Thoracic aorta (tissue), 2 donors: ENCODE data around the gene HS1BP3. TPM values are rescaled to one million over a fixed set of nuclear protein-coding genes. Genes with fewer than 3 reads are reported as not detected.
A peak's percentile ranks its signal among the peaks of the same experiment; 100 is the strongest.

Source experiments
- ATAC-seq: fragments of 150-250 bp; one replicate; pipeline ENCODE4 v1.8.0; 2017; ENCODE audit warnings: low read depth; ENCODE audit not compliant: insufficient number of reproducible peaks, low FRiP score
- DNase-seq: peaks from one replicate; pipeline ENCODE4 v3.0.0-alpha.2; 2020; ENCODE audit warnings: low spot score
- H3K27ac ChIP-seq, 2 donors: fragments of 200-600 bp; sonication (generic); 1 replicate in 1 of 2; 2 replicates in 1 of 2; pipeline ENCODE4 v1.5.1; 2016; ENCODE audit warnings: mild to moderate bottlenecking in 2 of 2, moderate library complexity in 2 of 2
- H3K27me3 ChIP-seq: fragments of 200-600 bp; sonication (generic); replicated peaks from 2 replicates; pipeline ENCODE4 v1.6.0; 2016; ENCODE audit warnings: mild to moderate bottlenecking; ENCODE audit not compliant: insufficient read depth
- H3K36me3 ChIP-seq: fragments of 200-600 bp; sonication (generic); one replicate; pipeline ENCODE4 v1.5.1; 2016
- H3K4me1 ChIP-seq, 2 donors: fragments of 200-600 bp; sonication (generic); 1 replicate in 1 of 2; 2 replicates in 1 of 2; pipeline versions ENCODE4 v1.5.1 to v1.6.0; 2016; ENCODE audit warnings: low read depth in 2 of 2, mild to moderate bottlenecking in 1 of 2; ENCODE audit not compliant: control insufficient read depth in 1 of 2
- H3K4me3 ChIP-seq: fragments of 200-600 bp; sonication (generic); 2 replicates; pipeline ENCODE4 v1.5.1; 2016; ENCODE audit warnings: mild to moderate bottlenecking
- H3K9me3 ChIP-seq: fragments of 200-600 bp; sonication (generic); 2 replicates; pipeline ENCODE4 v1.5.1; 2016
- total RNA-seq, 2 donors: library from RNA; depleted of rRNA; stranded (reverse); fragments of >200 nt; gene quantifications; one replicate each; pipeline versions ENCODE4 v1.1.0 to v1.2.3, GENCODE V29; 2016
- TF ChIP-seq, protein P1 (sequence below): fragments of 200-600 bp; sonication (generic); IDR thresholded peaks from one replicate; pipeline ENCODE4 v1.5.1; 2019; ENCODE audit warnings: antibody characterized with exemption

HS1BP3 gene
- total RNA-seq, 2 donors from 2014 or later: 40.7 to 65.8 TPM

DNA sequence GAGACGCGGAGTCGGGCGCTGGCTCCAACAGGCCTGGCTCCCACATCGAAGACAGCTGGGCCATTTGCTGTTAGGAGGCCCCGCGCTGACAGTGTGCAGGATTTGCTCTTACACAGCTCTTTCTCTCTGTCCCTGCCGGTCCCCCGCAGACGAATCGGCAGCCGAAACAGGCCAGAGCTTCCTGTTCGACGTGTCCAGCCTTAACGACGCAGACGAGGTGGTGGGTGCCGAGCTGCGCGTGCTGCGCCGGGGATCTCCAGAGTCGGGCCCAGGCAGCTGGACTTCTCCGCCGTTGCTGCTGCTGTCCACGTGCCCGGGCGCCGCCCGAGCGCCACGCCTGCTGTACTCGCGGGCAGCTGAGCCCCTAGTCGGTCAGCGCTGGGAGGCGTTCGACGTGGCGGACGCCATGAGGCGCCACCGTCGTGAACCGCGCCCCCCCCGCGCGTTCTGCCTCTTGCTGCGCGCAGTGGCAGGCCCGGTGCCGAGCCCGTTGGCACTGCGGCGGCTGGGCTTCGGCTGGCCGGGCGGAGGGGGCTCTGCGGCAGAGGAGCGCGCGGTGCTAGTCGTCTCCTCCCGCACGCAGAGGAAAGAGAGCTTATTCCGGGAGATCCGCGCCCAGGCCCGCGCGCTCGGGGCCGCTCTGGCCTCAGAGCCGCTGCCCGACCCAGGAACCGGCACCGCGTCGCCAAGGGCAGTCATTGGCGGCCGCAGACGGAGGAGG is 19.6 kb upstream of the HS1BP3 start:
- H3K9me3 ChIP-seq: no peaks in the 10 kb centered on the region
- no peak overlapping the region for H3K4me3 ChIP-seq
- no peaks in the 10 kb centered on the region for H3K27me3 ChIP-seq
- H3K36me3 ChIP-seq: peaks cover 13% of the 10 kb centered on the region
- ATAC-seq: no peak
- peaks cover 12 to 74% of the 10 kb centered on the region in 2 donors for H3K4me1 ChIP-seq
- H3K27ac ChIP-seq: no peak overlapping the region
- DNase-seq: no peak
- TF ChIP-seq, protein P1, sequence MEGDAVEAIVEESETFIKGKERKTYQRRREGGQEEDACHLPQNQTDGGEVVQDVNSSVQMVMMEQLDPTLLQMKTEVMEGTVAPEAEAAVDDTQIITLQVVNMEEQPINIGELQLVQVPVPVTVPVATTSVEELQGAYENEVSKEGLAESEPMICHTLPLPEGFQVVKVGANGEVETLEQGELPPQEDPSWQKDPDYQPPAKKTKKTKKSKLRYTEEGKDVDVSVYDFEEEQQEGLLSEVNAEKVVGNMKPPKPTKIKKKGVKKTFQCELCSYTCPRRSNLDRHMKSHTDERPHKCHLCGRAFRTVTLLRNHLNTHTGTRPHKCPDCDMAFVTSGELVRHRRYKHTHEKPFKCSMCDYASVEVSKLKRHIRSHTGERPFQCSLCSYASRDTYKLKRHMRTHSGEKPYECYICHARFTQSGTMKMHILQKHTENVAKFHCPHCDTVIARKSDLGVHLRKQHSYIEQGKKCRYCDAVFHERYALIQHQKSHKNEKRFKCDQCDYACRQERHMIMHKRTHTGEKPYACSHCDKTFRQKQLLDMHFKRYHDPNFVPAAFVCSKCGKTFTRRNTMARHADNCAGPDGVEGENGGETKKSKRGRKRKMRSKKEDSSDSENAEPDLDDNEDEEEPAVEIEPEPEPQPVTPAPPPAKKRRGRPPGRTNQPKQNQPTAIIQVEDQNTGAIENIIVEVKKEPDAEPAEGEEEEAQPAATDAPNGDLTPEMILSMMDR: no peak

DNA sequence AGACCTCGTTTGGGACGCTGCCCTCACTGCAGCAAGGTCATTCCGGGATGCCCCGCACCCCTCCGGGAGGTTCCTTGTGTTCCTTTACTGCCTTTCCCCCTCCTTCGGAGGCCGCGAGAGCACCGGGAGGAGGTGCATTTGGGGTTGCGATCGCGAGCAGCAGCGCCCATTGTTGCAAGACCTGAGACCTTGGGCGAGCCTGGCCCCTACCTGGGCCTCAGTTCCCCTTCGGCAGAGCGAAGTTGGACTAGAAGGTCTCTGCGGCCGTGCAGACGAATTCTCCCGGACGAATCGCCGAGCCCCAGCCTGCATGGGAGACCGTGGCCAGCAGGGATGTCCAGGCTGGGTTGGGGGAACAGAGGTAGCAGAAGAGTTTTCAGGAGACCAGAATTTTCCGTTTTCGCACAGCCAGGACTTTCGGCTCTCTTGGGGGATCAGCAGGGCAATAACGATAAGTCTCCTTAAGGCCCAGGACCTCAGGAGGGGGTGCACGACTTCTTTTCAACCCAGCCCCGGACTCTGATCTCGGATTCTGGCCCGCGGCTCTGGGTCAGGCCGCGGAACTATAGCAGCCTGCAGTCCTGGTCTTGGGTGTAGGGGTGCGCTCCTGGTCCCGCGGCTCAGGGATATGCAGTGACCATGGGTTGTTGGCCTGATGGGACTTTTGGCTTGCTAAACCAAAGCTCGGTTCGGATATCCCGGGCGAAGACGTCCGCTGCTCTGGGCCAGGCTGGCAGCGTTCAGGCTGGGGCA is 18.8 kb upstream of the HS1BP3 start:
- Histone ChIP-seq H3K36me3 (peaks cover 13% of the 10 kb centered on the region), H3K27me3 (no peaks in the 10 kb centered on the region), H3K4me1 (peaks cover 7 to 72% of the 10 kb centered on the region in 2 donors), H3K4me3 (peak overlapping the region; percentile 35), H3K9me3 (no peaks in the 10 kb centered on the region), H3K27ac (no peak overlapping the region)
- DNase-seq: no peak
- ATAC-seq: no peak
- TF ChIP-seq, protein P1: no peak

DNA sequence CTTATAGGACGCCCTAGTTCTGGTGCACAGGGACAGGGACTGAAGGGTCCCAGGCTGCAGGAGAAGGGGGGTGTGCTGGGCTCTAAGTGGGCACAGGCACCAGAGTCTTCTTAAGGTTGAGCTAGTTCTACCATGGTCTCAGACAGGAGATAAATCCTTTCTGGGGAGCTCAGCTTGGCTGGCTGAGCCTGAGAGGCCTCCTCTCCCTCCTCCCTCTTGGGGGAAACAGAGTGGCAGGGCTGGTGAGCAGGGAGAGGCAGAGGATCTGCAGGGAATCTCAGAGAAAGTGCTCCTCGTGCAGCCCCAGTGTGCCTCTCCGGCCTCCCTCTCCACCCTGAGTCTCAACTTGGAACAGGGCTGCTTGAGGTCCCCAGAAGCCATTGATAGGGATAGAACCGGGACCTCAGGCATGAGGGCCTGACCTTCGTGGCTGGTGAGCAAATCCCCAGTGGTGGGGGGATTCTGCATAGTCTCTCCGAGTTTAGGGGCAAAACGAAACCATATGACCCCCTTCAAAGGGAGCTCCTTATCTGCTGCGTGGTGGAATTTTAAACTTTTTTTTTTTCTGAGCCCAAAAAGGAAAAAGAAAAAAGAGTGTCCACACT is 18.1 kb upstream of the HS1BP3 start:
- TF ChIP-seq, protein P1: no peak
- peak overlapping the region; percentile 88 for H3K4me3 ChIP-seq

DNA sequence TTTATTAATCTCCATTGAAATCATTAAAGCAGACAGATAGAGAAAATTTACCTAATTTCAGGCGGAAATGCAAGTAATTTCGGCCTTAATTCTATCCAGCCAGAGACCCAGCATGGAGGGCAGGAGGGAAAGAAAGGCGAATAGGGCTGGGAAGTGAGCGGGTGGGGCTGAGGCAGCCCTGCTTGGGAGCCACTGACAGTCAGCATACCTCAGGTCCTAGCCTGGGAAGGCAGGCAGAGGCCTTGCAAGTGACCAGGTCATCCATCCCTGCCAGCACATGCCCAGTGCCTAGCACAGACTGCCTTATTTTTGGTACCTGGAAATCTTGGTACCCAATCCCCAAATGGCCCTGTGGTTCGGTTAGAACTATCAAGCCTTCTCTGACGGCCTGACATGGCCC is 17.6 kb upstream of the HS1BP3 start:
- DNase-seq (no peak), ATAC-seq (no peak)
- Histone ChIP-seq H3K36me3 (peaks cover 13% of the 10 kb centered on the region), H3K9me3 (no peaks in the 10 kb centered on the region), H3K27me3 (no peaks in the 10 kb centered on the region), H3K4me3 (peak overlapping the region; percentile 88), H3K4me1 (peaks cover 8 to 72% of the 10 kb centered on the region in 2 donors), H3K27ac (peak overlapping the region; percentile 90 to 99)
- TF ChIP-seq, protein P1: no peak

More for the DNA sequence above, 18.1 kb upstream of the HS1BP3 start:
- Histone ChIP-seq H3K4me1 (peaks cover 8 to 72% of the 10 kb centered on the region in 2 donors), H3K9me3 (no peaks in the 10 kb centered on the region), H3K27ac (peak overlapping the region; percentile 90 to 99), H3K27me3 (no peaks in the 10 kb centered on the region), H3K36me3 (peaks cover 13% of the 10 kb centered on the region)
- no peak for DNase-seq
- ATAC-seq: no peak
